ENCODE results near the gene DDR1.

GRCh38 chr6:30857112-30857511 is 27.2 kb upstream of the DDR1 start:
- TF ChIP-seq GATA2 (IDR thresholded peaks at IDR 0.05; ENCODE audit: low read depth, low read length) (no peak), GATA3 (IDR thresholded peaks at IDR 0.05; ENCODE audit: low read depth, low read length) (no peak)

Measured in SH-SY5Y (cell line).